Measurements from ENCODE around the gene HORMAD2.

HORMAD2 gene

DNA sequence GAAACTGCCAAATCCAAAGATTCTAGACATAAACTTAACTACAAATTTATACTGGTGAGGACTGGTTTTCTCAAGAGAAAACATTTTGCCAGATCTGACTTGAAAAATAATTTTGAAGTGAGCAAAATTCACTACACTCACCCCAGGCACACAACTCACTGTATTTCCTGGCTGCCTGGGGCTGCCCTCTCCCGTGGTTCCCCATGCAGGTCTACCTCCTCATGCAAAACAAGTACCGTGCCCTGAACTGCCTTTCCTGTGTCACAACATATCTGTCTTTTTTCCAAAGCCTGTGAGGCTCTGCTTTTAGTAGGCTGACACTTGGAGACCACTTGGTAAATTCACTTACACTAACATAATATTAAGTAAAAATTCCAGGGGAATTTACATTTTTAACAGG, 89.9 kb downstream of the HORMAD2 start:
- no peak for DNase-seq (ENCODE audit: low read depth)
- TF ChIP-seq, protein P1, sequence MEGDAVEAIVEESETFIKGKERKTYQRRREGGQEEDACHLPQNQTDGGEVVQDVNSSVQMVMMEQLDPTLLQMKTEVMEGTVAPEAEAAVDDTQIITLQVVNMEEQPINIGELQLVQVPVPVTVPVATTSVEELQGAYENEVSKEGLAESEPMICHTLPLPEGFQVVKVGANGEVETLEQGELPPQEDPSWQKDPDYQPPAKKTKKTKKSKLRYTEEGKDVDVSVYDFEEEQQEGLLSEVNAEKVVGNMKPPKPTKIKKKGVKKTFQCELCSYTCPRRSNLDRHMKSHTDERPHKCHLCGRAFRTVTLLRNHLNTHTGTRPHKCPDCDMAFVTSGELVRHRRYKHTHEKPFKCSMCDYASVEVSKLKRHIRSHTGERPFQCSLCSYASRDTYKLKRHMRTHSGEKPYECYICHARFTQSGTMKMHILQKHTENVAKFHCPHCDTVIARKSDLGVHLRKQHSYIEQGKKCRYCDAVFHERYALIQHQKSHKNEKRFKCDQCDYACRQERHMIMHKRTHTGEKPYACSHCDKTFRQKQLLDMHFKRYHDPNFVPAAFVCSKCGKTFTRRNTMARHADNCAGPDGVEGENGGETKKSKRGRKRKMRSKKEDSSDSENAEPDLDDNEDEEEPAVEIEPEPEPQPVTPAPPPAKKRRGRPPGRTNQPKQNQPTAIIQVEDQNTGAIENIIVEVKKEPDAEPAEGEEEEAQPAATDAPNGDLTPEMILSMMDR (IDR thresholded peaks at IDR 0.05; ENCODE audit: insufficient read depth, low read depth, low read length, missing control alignments): no peak
- no peak overlapping the region for H3K4me3 ChIP-seq (ENCODE audit: low read depth, low read length)

DNA sequence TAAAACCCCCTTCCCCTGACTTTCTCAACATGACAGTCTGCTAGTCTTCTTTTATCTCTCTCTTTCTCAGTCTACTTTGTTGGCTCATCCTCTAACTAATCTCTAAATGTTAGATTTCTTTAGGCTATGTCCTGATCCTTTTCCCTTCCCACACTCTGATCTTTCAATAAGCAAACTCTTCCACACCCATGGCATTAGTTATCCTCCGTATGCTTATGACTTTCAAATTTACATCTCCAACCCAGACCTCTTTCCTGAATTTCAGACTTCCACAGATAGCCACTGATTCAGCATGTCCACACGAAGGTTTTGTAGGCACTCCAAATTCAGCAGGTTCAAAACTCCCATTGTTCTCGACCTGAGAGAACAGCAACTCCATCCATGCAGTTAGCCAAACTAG, 90.7 kb downstream of the HORMAD2 start:
- TF ChIP-seq, protein P1 (IDR thresholded peaks at IDR 0.05; ENCODE audit: insufficient read depth, low read depth, low read length, missing control alignments): no peak
- no peak overlapping the region for H3K4me3 ChIP-seq (ENCODE audit: low read depth, low read length)
- no peak for DNase-seq (ENCODE audit: low read depth)

DNA sequence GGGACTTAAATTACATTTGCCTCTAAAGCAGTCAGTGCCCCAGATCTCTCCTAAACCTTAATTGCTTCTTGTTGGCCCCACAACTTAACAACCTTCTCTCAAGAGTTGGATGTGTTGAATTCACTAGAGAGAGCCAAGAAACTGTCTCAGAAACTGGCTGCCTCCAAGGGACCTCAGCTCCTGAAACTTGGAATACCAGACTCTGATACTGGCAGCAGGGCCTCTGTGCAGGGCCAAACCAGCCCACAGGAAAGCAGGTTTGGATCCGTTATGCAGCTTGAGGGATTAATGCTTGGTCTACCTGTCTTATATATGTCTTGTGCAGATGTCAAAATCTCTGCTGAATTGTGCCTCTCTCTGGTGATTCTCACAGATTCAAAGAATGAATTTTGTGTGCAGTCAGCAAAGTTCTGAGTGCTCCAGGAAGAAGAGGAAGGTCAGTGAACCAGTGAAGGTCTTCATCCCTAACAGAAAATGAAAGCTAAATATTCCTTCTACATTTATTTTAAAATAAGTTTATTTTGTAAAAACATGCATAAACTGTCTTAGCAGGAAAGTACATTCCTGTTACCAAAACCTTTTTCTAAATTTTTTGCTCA, 95.5 kb downstream of the HORMAD2 start:
- TF ChIP-seq, protein P1 (IDR thresholded peaks at IDR 0.05; ENCODE audit: insufficient read depth, low read depth, low read length, missing control alignments): no peak
- no peak overlapping the region for H3K4me3 ChIP-seq (ENCODE audit: low read depth, low read length)
- no peak for DNase-seq (ENCODE audit: low read depth)

DNA sequence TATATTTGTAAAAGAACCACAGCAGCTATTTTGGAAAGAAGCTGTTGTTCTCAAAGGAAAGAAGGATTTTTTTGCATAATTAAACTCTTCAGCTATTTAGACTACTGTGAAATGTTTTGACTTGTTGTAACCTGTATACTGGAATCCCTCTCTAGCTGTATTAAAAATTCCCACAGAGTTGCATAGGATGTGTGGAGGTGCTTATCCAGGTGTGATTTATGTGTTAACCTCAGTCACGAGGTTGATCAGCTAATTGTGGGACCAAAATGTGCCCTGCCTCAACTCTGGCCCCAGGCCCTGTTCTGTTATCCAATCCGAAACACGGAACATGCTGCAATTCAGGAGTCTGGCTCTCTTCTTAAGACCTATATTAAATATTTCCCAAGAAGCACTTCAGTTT, 96.2 kb downstream of the HORMAD2 start:
- DNase-seq (ENCODE audit: low read depth): no peak
- no peak overlapping the region for H3K4me3 ChIP-seq (ENCODE audit: low read depth, low read length)
- TF ChIP-seq, protein P1 (IDR thresholded peaks at IDR 0.05; ENCODE audit: insufficient read depth, low read depth, low read length, missing control alignments): no peak

DNA sequence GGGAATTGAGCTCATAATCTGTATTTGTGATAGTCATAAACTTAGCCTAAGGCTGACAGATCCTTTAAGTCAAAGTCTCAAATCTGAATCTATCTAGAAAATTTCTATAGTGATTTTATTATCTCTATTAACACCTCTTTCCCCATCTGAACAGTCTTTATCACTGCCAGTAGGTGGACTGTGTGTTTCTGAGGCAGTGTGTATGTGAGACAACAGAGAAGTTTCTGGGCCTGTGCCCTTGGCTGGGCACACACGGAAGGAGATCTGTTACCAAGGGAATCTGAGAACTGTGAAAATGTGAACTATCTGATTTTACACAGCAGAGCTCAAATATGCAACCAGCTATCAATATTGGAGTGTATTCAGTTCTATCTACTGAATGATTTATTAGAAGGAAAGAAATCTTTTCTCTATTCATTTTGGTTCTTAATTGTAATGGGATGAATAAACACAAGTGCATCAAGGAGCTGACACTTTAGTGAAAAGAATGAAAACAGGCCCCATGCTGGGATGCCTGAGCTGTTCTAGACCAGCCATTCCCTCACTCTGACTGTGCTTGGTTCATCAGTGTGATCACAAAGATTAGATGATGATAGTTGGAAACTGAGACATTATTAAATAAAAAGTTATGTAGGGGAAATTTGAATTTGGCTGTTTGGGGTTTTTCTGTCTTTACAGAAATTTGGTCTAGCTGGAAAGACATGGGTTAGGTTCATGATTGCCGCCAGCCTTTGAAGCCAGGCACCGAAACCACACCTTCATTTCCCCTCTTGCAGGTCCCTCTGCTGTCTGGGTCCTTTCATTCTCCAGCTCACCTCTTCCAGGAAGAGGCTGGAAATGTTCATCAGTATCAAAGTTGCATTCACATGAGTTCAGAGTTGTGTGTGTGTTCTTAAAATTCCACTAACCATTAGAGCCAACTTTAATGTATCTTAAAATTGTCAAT, 98.2 kb downstream of the HORMAD2 start:
- DNase-seq (ENCODE audit: low read depth): no peak
- TF ChIP-seq, protein P1 (IDR thresholded peaks at IDR 0.05; ENCODE audit: insufficient read depth, low read depth, low read length, missing control alignments): no peak
- no peak overlapping the region for H3K4me3 ChIP-seq (ENCODE audit: low read depth, low read length)

DNA sequence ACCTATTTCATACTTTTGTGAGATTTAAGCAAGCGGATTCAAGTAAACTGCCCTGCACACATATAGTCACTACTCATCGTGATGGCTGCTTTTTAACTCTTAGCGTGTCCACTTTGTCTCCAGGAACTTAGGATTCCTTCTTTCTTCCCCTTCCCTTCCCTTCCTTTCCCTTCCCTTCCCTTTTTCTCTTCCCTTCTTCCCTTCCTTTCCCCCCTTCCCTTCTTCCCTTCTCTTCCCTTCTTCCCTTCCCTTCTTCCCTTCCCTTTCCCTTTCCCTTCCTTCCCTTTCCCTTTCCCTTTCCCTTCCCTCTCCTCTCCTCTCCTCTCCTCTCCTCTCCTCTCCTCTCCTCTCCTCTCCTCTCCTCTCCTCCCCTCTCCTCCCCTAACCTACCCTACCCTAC, 100.4 kb downstream of the HORMAD2 start:
- TF ChIP-seq, protein P1 (IDR thresholded peaks at IDR 0.05; ENCODE audit: insufficient read depth, low read depth, low read length, missing control alignments): no peak
- no peak overlapping the region for H3K4me3 ChIP-seq (ENCODE audit: low read depth, low read length)

More for the DNA sequence above, 100.4 kb downstream of the HORMAD2 start:
- DNase-seq (ENCODE audit: low read depth): no peak
